ENCODE measurements around the gene GMIP. TPM values are rescaled to one million over a fixed set of nuclear protein-coding genes. Genes with fewer than 3 reads are reported as not detected.
"Not testable (repeated sequence)": the region's sequence is repeated elsewhere in the genome, so short reads cannot be mapped to it uniquely, and the experiment has no call there.

The GMIP gene
- polyA plus RNA-seq, 1 experiment: 4.4 TPM

GRCh38 chr19:19602136-19602712 is 41.2 kb downstream of the GMIP start:
- no peak for TF ChIP-seq CTCF (IDR thresholded peaks at IDR 0.05; ENCODE audit: insufficient read depth, low read depth, low read length)
- CTCF ChIA-PET: interaction anchor here (0.8 kb wide), 1 partner anchor 112 kb away, joined by 3 read pairs; no protein-coding TSS in a partner anchor
- H3K36me3 ChIP-seq (ENCODE audit: control insufficient read depth, insufficient read depth, low read length): no peaks in the 10 kb centered on the region
- DNase-seq (ENCODE audit: low read depth): no peak
- POLR2A ChIA-PET: interaction anchor here (0.6 kb wide), 1 partner anchor 11 kb away, joined by 8 read pairs; no protein-coding TSS in a partner anchor
- no peaks in the 10 kb centered on the region for H3K27me3 ChIP-seq (ENCODE audit: control insufficient read depth, insufficient read depth, low read length)
- H3K4me3 ChIP-seq (ENCODE audit: low read depth, low read length): no peak overlapping the region

GRCh38 chr19:19600793-19601330 is 42.6 kb downstream of the GMIP start:
- TF ChIP-seq CTCF (IDR thresholded peaks at IDR 0.05; ENCODE audit: insufficient read depth, low read depth, low read length): no peak
- ChIA-PET CTCF (no interaction called here), POLR2A (no interaction called here)
- no peaks in the 10 kb centered on the region for H3K36me3 ChIP-seq (ENCODE audit: control insufficient read depth, insufficient read depth, low read length)
- no peak for DNase-seq (ENCODE audit: low read depth)
- H3K27me3 ChIP-seq (ENCODE audit: control insufficient read depth, insufficient read depth, low read length): no peaks in the 10 kb centered on the region
- H3K4me3 ChIP-seq (ENCODE audit: low read depth, low read length): no peak overlapping the region

GRCh38 chr19:19598728-19599451 is 44.6 kb downstream of the GMIP start:
- H3K36me3 ChIP-seq (ENCODE audit: control insufficient read depth, insufficient read depth, low read length); H3K27me3 ChIP-seq (ENCODE audit: control insufficient read depth, insufficient read depth, low read length); POLR2A ChIA-PET; CTCF ChIA-PET; H3K4me3 ChIP-seq (ENCODE audit: low read depth, low read length); DNase-seq (ENCODE audit: low read depth): not testable (repeated sequence)

GRCh38 chr19:19597809-19598306 is 45.6 kb downstream of the GMIP start:
- Histone ChIP-seq H3K36me3 (ENCODE audit: control insufficient read depth, insufficient read depth, low read length) (no peaks in the 10 kb centered on the region), H3K4me3 (ENCODE audit: low read depth, low read length) (no peak overlapping the region), H3K27me3 (ENCODE audit: control insufficient read depth, insufficient read depth, low read length) (no peaks in the 10 kb centered on the region)
- POLR2A ChIA-PET: no interaction called here
- DNase-seq (ENCODE audit: low read depth): no peak
- TF ChIP-seq CTCF (IDR thresholded peaks at IDR 0.05; ENCODE audit: insufficient read depth, low read depth, low read length): no peak
- CTCF ChIA-PET: no interaction called here

GRCh38 chr19:19595171-19595701 is 48.2 kb downstream of the GMIP start:
- no peak for TF ChIP-seq CTCF (IDR thresholded peaks at IDR 0.05; ENCODE audit: insufficient read depth, low read depth, low read length)
- no peak overlapping the region for H3K4me3 ChIP-seq (ENCODE audit: low read depth, low read length)
- no peaks in the 10 kb centered on the region for H3K36me3 ChIP-seq (ENCODE audit: control insufficient read depth, insufficient read depth, low read length)
- CTCF ChIA-PET: interaction anchor here (2.1 kb wide), 1 partner anchor 42 kb away, joined by 7 read pairs; no protein-coding TSS in a partner anchor
- POLR2A ChIA-PET: no interaction called here
- no peak for DNase-seq (ENCODE audit: low read depth)
- no peaks in the 10 kb centered on the region for H3K27me3 ChIP-seq (ENCODE audit: control insufficient read depth, insufficient read depth, low read length)
